G401.6 (cell line): ENCODE results near the gene PCSK4.
"Not testable (repeated sequence)": the region's sequence is repeated elsewhere in the genome, so short reads cannot be mapped to it uniquely, and the experiment has no call there.

Experiments
- FAIRE-seq: peaks from 2 replicates; lab custom pipeline; 2012; peaks lifted over from hg19 to GRCh38; lab: Jason Lieb, UNC

The PCSK4 gene

DNA sequence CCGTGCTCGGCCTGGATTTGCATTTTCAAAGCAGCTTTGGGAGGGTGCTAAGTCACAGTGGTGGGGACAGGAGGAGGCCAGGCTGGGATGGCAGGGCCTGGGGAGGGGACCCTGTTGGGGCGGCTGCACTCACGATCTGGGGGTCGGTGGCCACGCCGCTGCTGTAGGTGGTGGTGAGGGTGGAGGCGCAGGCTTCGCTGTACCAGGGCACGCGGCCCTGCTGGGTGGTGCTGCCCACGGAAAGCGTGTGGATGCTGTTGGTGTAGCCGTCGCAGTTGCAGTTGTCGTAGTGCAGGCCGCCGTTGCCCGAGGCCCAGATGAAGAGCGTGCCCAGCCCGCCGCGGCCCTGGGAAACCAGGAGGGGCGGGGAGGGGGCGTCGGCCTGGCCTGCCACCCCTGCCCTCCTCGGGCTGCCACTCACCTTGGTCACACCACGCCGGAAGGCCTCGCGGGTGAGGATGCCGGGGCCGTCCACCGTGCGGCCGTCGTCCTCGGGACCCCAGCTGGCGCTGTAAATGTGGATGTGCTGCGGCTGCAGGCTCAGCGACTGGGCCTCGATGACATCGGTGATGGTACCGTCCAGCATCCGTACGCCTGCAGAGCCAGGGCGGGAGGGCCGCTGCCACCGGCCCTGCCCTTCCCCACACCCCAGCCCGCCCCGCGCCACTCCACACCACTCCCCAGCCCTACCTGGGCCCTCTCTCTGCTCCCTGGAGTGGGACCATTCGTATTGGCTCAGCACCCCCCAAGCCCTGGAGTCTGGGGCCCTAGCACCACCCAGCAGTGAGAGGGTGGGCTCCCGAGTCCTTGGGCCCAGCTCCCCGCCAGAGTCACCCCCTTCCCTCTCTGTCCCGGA is 3.2 kb downstream of the PCSK4 start:
- no peak for FAIRE-seq

GRCh38 chr19:1483979-1484428 is 6.1 kb downstream of the PCSK4 start:
- FAIRE-seq = no peak

GRCh38 chr19:1483131-1483978 is 6.8 kb downstream of the PCSK4 start:
- FAIRE-seq = no peak

- no peak for FAIRE-seq
Measured at GRCh38 chr19:1482361-1483130, 7.6 kb downstream of the PCSK4 start.

GRCh38 chr19:1481893-1482360 is 8.2 kb downstream of the PCSK4 start:
- no peak for FAIRE-seq

DNA sequence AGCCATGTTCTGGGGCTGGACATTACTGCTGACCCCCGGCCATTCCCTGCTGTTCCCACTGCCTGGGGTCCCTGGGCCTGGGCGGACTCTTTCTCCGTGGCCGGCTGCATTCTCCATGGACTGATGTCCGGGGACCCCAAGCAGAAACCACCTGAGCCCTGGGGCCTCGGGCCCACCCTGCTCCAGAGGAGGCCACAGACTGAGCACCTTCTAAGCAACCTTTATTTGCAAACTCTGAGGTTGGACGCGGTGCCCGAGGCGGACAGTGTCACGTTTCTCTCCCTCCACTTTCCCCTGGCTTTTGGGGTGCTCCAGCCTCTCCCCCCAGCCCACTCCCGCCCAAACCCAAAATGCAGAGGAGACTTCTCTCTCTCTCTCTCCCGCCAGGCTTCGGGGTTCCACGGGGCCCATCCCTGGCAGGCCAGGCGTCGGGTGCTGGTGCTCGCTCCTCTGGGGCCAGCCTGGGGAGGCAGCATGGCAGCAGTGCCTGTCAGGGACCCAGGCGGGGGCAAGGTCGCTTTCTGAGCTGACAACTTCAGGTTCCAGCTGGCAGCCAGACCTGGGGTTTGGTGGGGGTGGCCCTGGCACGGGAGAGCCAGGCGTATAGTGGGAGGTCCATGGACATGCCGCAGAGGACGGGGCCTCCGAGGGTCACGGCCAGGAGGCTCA is 8.8 kb downstream of the PCSK4 start:
- FAIRE-seq = no peak

DNA sequence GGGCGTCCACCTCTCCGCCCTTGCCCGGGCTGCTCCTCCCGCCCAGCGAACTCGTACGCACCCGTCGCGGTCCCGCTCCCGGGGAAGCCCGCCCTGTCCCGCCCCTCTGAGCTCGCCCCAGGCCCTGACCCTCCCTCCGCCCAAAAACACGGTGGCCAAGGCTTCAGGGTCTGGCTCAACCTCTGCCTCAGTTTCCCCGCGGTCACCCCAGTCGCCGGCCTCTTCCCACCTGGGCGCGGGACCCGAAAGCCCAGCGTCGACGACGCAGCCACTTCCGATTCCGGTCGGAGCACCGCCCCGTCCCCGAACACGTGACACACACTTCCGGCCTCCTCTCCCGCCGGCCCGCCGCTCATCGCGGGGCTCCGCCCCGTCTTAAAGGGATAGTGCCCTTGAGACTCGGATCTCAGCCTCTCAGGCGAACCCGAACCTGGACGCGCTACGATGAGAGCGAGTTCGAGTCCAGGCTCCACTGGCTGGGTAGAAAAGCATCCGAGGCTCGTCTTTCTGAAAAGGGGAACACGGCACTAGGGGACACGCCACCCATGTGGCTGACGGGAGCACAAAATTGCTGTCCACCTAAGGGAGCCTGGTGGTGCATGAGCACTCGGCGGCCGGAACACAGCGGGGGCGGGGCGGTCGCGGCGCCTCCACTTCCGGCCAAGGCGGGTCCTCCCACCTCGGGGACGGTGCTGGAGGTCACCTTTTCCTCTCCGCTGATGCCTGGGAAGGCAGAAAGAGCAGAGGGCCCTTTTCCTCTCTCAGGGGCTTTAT is 11.0 kb downstream of the PCSK4 start, which contains the start of gene C19orf25:
Gene C19orf25 (minus strand): TSS at position 282 of the 774 bp plus-strand sequence. CDS start 312 bp downstream, outside the sequence.
- FAIRE-seq = peak; percentile 97

GRCh38 chr19:1477056-1477455 is 13.1 kb downstream of the PCSK4 start:
- FAIRE-seq = not testable (repeated sequence)

DNA sequence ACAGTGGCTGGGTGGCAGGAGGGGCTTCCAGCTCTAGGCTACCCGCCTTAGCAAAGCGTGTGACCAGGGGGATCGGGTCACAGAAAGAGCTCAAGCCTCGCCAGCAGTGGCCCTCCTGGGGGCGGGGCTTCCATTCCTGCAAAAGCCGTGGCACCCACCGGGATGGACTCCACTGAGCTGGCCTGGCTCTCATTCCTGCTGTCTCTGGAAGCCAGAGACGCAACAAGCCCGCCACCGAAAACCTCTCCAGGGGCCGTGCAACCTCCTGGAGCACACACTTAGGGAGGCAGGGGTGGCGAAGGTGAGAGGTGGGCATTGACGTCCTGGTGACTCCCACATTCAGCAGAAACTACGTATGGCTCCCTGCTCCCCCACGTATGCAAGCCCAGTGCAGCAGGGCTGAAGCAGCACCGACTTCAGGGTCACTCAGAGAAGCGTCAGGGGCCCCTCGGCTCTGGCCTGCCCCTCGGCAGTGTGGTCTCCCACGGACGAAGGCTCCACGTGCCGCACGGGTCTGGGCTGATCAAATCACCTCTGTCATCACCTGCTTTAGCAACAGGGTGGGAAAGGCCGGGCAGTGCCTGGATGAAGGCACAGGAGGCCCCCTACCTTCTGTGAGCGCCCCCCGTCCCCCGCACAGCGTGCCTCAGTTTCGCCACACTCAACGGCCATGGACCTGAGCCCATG is 14.3 kb downstream of the PCSK4 start:
- no peak for FAIRE-seq

GRCh38 chr19:1474765-1475351 is 15.3 kb downstream of the PCSK4 start:
- FAIRE-seq = no peak

DNA sequence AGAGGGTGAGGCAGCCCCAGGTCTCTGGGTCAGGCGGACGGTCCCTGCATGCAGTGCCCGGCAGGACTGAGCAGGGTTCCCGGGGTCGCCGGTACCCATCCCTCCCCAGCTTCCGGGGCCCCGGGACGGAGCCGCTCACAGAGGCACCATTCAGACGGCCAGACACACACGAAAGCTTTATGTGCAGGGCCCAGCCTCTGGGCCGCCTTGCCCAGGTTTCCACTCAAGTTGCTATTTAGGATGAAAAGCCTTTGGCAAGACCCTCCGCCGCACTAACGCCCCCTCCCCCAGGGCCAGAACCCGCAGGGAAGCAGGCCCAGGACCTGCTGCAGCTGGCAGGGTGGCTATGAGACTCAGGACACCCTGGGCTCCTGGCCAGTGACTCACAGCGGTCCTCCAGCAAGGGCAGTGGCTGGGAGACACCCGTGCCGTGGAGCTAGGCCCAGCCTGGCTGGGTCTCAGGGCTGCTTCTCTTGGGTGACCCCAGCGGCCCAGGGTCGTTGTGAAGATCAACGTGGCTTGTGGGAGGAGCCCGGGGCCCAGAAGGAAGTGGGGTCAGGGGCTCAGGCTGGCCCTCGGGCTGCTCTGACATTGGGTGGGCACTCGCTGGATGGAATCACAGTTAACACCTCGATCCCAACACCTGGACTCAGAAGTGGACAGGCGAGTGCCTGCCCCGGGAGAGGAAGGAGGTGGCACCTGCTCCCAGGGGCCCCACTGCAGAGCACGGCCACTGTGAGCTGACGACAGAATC is 16.0 kb downstream of the PCSK4 start:
- FAIRE-seq = no peak

DNA sequence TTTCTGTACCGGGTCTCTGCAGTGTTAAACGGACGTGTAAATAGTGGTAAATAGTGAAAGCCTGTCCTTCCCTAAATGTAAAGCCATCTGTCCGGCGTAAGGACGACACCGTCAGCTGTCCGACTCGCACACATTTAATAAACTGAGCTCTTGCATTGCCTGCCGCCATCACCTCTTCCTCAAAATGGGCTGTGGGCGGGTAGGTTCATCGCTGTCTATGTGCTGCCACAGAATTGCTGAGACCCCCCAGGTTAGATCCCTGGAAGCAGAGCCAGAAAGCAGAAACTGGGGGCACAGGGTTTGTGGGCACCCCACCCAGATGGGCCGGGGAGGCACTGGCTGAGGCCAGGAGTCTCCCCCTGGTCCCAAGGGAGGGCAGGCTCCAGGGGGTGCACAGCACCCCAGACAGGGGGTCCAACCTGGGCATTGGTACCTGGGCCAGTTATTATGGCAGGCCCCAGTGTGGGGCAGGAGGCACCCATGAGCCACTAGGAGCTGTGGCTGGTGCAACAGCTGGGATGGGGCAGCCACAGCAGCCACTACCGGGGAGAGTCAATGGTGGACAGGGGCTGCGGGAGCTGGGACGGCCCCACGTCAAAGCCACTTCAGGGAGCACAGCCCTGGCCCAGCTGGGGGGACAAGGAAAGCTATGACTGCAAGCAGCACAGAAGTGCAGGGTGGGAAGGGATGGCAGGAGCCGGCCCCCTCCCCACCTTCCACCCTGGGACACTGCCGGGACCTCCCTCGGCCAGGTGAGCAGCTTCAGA is 16.9 kb downstream of the PCSK4 start:
- no peak for FAIRE-seq

GRCh38 chr19:1472231-1473084 is 17.7 kb downstream of the PCSK4 start:
- no peak for FAIRE-seq

DNA sequence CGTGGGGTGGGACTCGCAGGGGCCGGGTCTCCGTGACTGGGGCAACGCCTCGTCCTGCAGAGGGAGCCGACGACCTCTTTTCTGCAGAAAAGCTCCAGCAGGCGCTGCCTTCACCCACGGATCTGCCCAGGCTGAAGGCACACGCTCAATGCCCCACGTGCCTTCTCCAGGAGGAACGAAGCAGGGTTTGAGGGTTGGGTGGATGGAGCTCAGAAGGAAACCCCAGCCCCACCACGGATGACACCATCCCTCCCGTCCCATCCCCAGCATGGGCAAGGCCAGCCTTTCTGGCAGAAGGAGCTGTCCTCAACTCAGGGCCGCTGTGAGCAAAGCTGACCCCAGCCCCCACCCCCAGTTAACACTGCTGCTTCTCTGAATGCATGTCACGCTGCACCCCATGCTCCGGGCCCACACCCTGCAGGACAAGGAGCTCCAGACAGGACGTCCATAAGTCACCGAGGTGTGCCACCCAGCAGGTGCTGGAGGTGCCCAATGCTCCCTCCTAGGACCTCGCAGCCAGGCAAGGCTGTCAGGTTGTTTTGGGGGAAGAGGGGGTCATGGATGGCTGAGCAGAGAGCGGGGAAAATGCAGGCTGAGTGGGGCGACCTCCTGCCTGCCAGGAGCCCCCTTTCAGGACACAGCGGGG is 18.5 kb downstream of the PCSK4 start:
- FAIRE-seq = no peak

GRCh38 chr19:1471010-1471514 is 19.1 kb downstream of the PCSK4 start:
- no peak for FAIRE-seq

- FAIRE-seq = no peak
Measured at GRCh38 chr19:1470305-1471009, 19.7 kb downstream of the PCSK4 start.
